ENCODE results near the gene CST9L. TPM values are rescaled to one million over a fixed set of nuclear protein-coding genes. Genes with fewer than 3 reads are reported as not detected.

CST9L gene
- total RNA-seq, 1 donor from 2014 or later, result not detected

GRCh38 chr20:23544133-23544532 lies 24.2 kb downstream of the CST9L start:
- H3K27me3 ChIP-seq (ENCODE audit: low read depth), result peaks cover 76% of the 10 kb centered on the region
- DNase-seq, result no peak
- TF ChIP-seq, protein P1, sequence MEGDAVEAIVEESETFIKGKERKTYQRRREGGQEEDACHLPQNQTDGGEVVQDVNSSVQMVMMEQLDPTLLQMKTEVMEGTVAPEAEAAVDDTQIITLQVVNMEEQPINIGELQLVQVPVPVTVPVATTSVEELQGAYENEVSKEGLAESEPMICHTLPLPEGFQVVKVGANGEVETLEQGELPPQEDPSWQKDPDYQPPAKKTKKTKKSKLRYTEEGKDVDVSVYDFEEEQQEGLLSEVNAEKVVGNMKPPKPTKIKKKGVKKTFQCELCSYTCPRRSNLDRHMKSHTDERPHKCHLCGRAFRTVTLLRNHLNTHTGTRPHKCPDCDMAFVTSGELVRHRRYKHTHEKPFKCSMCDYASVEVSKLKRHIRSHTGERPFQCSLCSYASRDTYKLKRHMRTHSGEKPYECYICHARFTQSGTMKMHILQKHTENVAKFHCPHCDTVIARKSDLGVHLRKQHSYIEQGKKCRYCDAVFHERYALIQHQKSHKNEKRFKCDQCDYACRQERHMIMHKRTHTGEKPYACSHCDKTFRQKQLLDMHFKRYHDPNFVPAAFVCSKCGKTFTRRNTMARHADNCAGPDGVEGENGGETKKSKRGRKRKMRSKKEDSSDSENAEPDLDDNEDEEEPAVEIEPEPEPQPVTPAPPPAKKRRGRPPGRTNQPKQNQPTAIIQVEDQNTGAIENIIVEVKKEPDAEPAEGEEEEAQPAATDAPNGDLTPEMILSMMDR (IDR thresholded peaks at IDR 0.05; ENCODE audit: borderline replicate concordance), result no peak
- H3K36me3 ChIP-seq, result no peaks in the 10 kb centered on the region
- no peak overlapping the region for H3K4me3 ChIP-seq
- intact Hi-C loops (cut with micrococcal nuclease), result no loop called here
- H3K27ac ChIP-seq (replicated peaks), result no peak overlapping the region
- H3K4me1 ChIP-seq, result no peaks in the 10 kb centered on the region
- H3K9me3 ChIP-seq (replicated peaks), result no peaks in the 10 kb centered on the region

DNA sequence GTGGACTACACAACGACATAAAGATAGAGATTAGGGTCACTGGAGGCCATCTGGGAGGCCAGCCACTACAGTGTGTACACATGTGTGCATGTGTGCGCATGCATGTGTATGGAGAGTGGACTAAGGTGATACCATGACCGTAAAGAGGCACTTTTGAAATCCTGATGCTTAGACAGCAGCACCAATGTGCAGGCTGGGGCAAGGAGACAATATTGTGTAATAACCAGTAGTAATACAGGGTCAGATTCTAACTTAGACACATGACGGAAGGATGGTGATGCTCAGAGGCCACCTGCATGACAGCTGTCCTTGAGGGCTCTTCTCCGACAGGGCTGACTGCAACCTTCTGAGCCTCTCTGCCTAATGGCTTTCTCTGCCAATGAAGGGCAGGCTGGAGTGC lies 25.5 kb downstream of the CST9L start:
- Histone ChIP-seq H3K27ac (replicated peaks) (no peak overlapping the region), H3K9me3 (replicated peaks) (no peaks in the 10 kb centered on the region), H3K4me1 (no peaks in the 10 kb centered on the region), H3K4me3 (no peak overlapping the region), H3K36me3 (no peaks in the 10 kb centered on the region), H3K27me3 (ENCODE audit: low read depth) (peaks cover 72% of the 10 kb centered on the region)
- no peak for DNase-seq
- intact Hi-C loops (cut with micrococcal nuclease), result no loop called here
- TF ChIP-seq, protein P1 (IDR thresholded peaks at IDR 0.05; ENCODE audit: borderline replicate concordance), result no peak

- Histone ChIP-seq H3K27me3 (ENCODE audit: low read depth) (peaks cover 66% of the 10 kb centered on the region), H3K4me1 (no peaks in the 10 kb centered on the region), H3K27ac (replicated peaks) (no peak overlapping the region), H3K36me3 (no peaks in the 10 kb centered on the region), H3K9me3 (replicated peaks) (no peaks in the 10 kb centered on the region), H3K4me3 (no peak overlapping the region)
- intact Hi-C loops (cut with micrococcal nuclease), result no loop called here
- no peak for DNase-seq
- TF ChIP-seq, protein P1 (IDR thresholded peaks at IDR 0.05; ENCODE audit: borderline replicate concordance), result no peak
Measured at GRCh38 chr20:23541776-23542175, 26.5 kb downstream of the CST9L start.

GRCh38 chr20:23541330-23541729 lies 27.0 kb downstream of the CST9L start:
- DNase-seq, result no peak
- intact Hi-C loops (cut with micrococcal nuclease), result no loop called here
- no peaks in the 10 kb centered on the region for H3K36me3 ChIP-seq

GRCh38 chr20:23540624-23541023 lies 27.7 kb downstream of the CST9L start:
- TF ChIP-seq, protein P1 (IDR thresholded peaks at IDR 0.05; ENCODE audit: borderline replicate concordance), result no peak
- Histone ChIP-seq H3K9me3 (replicated peaks) (no peaks in the 10 kb centered on the region), H3K36me3 (no peaks in the 10 kb centered on the region), H3K4me1 (no peaks in the 10 kb centered on the region), H3K27me3 (ENCODE audit: low read depth) (peaks cover 62% of the 10 kb centered on the region), H3K4me3 (no peak overlapping the region), H3K27ac (replicated peaks) (no peak overlapping the region)
- no peak for DNase-seq
- intact Hi-C loops (cut with micrococcal nuclease), result no loop called here

More at GRCh38 chr20:23541330-23541729, 27.0 kb downstream of the CST9L start:
- Histone ChIP-seq H3K27ac (replicated peaks) (no peak overlapping the region), H3K4me1 (no peaks in the 10 kb centered on the region), H3K27me3 (ENCODE audit: low read depth) (peaks cover 62% of the 10 kb centered on the region), H3K4me3 (no peak overlapping the region), H3K9me3 (replicated peaks) (no peaks in the 10 kb centered on the region)
- TF ChIP-seq, protein P1 (IDR thresholded peaks at IDR 0.05; ENCODE audit: borderline replicate concordance), result no peak

DNA sequence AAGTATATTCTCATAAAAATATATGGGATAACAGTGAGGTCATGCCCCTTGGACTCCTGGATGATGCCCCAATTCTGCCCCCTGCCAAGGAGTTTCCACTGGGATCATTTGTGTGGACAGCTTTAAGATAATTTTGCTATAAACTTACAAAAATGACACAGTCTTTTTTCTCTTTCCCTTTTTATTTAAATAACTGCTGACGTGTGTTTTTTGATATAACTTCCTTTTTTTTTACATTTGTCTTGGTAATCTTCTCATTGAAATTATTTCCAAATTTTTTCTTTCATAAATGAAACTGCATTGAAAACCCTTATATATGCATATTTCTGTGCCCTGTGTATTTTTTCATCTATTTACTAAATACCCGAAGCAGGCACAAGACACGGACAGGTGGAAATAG lies 31.3 kb downstream of the CST9L start:
- intact Hi-C loops (cut with micrococcal nuclease), result no loop called here
- Histone ChIP-seq H3K36me3 (no peaks in the 10 kb centered on the region), H3K9me3 (replicated peaks) (no peaks in the 10 kb centered on the region), H3K27me3 (ENCODE audit: low read depth) (peaks cover 43% of the 10 kb centered on the region), H3K27ac (replicated peaks) (no peak overlapping the region), H3K4me3 (no peak overlapping the region), H3K4me1 (no peaks in the 10 kb centered on the region)
- TF ChIP-seq, protein P1 (IDR thresholded peaks at IDR 0.05; ENCODE audit: borderline replicate concordance), result no peak
- DNase-seq, result no peak

Measured in left ventricle myocardium inferior (tissue), 1 donor.